Esophagus squamous epithelium (tissue), 4 donors: ENCODE data around the gene ANKRD11.

Experiments used
- CTCF ChIP-seq, 6 experiments: fragments of 450-650 bp in 4 of 6; fragments of 200-600 bp in 2 of 6; sonication (generic) in 2 of 6; IDR thresholded peaks; one replicate each; pipeline ENCODE4 v1.5.1; 2016 to 2019; ENCODE audit warnings: antibody characterized with exemption in 6 of 6, mild to moderate bottlenecking in 4 of 6, moderate library complexity in 4 of 6
- POLR2A ChIP-seq, 4 donors: fragments of 450-650 bp; IDR thresholded peaks; one replicate each; pipeline ENCODE4 v1.6.1; 2017; ENCODE audit warnings: antibody characterized with exemption in 4 of 4, mild to moderate bottlenecking in 4 of 4, moderate library complexity in 3 of 4

- no peak for TF ChIP-seq CTCF (IDR thresholded peaks at IDR 0.05)
- no peak for TF ChIP-seq POLR2A (IDR thresholded peaks at IDR 0.05)
Measured at GRCh38 chr16:89383095-89384003, 107.0 kb downstream of the ANKRD11 start.
